Kidney capillary endothelial cell (primary cell): ENCODE data around the gene TMEM161A.

ENCODE experiments used
- DNase-seq: peaks from one replicate; pipeline ENCODE4 v3.0.0-alpha.2; 2018; ENCODE audit warnings: low spot score

TMEM161A gene

DNA sequence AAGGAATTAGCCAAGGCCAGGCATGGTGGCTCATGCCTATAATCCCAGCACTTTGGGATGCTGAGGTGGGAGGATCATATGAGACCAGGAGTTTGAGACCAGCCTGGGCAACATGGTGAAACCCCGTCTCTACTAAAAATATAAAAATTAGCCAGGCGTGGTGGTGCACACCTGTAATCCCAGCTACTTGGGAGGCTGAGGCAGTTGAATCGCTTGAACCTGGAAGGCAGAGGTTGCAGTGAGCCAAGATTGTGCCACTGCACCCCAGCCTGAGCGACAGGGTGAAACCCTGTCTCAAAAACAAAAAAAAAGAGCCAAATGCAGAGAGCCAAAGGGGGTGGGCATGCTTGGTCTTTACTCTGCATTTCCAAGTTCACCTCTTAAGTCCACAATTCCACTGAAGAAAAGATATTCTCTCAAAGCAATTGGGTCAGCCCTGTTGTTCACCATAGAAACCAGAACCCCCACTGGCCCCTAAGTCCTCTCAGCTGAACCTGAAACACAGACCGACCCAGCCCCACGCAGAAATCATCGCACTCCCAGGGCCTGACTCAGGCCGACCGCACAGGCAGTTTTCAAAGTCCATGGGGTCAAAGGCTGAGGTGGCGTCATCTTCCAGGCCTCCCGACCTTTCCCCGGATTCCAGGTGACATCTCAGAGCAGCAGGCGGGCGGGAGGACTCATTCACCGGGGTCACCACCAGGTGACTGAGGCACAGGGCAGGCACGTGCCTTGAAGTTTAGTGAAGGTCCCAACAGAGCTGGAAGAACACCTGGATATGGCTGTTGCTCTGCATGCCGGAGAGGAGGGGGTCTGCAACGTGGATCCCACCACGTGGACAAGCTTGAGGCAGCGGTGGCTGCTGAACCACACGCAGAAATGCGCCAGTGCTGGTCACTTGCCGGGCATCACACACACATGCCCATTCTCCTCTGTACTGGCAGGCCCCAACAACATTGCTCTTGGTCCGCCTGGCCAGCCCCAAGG, 41.3 kb downstream of the TMEM161A start:
- no peak for DNase-seq

DNA sequence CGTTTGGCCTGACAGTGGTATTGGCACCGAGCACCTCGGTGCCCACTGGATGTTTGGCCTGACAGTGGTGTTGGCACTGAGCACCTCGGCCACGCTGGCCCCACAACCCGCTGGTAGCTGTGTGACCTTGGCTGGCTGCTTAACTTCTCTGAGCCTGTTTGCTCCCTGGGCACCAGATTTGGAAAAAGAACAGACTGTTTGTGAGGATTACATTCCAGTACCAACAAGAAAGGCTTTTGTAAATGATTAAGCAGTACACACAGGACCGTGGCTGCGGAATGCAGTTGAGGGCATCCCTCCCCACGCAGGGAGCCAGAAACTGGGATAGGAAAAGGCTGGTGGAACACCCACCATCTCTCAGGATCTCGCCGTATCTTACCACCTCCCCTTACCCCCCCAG, 42.6 kb downstream of the TMEM161A start:
- no peak for DNase-seq

DNA sequence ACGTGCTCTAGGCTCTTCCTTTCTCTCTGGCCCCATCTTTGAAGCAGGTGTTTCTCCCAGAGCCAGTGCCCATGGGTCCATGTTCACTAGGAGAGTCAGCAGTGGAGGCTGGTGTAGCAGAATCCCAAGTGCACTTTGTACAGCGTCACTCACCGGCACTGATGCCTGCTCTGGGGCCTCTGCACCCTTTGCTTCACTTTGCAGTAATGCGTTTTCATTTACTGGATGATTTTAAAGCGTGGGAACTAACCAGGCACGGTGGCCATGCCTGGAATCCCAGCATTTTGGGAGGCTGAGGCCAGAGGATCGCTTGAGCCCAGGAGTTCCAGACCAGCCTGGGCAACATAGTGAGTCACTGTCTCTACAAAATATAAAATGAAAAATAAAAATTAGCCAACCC, 43.8 kb downstream of the TMEM161A start:
- no peak for DNase-seq

DNA sequence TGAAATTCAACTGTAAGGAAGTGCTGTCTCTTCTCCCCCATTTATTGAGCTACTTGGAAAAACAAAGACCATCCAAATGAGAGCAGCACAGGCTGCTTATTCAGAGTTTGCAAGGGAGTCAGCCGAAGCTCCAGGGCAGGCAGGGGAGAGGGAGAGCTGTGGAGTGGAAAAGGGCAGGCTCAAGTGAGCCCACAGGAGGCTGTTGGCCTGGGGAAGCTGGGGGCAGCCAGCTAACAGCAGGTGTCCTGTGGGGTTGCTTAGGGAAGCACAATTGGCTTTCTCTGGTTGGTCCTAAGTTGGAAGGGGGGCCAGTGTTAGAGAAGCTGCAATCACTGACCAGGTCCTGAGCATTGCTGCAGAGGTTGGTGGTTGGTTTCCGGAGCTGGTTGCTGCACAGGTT, 50.6 kb downstream of the TMEM161A start:
- DNase-seq = no peak

- no peak for DNase-seq
Observed at GRCh38 chr19:19083413-19084178, 54.7 kb downstream of the TMEM161A start.

- DNase-seq = no peak
Observed at GRCh38 chr19:19081642-19082151, 56.6 kb downstream of the TMEM161A start.

- DNase-seq = no peak
Observed at GRCh38 chr19:19079571-19079970, 58.7 kb downstream of the TMEM161A start.

GRCh38 chr19:19078801-19079200, 59.5 kb downstream of the TMEM161A start:
- no peak for DNase-seq

DNA sequence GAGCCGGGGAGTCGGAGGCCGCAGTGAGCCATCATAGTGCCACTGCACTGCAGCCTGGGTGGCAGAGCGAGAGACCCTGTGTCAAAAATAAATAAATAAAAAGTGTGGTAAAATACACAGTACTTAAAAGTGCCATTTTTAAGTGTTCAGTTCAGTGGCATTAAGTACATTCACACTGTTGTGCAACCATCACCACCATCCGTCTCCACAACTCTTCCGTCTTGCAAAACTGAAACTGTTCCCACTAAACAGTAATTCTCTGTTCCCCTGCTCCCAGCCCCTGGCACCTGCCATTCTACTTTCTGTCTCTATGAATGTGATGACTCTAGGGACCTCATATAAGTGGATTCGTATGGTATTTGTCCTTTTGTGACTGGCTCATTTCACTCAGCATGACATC, 61.2 kb downstream of the TMEM161A start:
- no peak for DNase-seq

DNA sequence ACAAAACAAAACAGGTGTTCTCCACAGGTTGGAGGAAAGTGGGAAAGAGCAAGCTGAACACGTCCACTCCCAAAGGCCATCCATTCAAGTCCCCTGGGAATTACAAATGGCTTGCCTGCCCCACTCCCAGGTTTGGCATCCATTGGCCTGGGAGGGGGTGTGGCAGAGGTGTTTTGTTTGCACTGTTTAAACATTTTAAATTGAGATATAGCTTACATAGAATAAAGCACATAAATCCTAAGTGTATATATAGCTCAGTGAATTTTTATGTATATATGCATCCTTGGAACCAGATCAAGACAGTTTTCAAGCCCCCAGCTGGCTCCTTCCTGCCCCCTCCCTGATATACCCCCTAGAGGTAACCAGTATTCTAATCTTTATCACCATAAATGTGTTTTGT, 61.8 kb downstream of the TMEM161A start:
- DNase-seq = no peak

DNA sequence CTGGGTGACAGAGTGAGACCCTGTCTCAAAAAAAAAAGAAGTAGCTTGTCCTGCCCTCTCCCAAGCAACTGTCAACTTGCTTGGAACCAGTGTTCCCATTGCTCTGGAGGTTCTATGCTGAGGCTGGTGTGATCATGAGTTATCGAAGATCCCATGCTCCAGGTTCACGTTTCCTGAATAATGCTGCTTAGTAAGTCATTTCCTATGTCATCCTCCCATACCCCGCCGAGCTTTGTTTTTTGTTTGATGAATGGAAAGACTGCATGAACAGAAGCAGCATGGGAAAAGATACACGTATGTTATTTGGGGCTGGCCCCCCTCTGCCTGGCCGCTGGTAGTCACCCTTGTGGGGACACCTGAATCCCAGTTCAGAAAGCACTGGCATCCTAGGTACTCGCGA, 63.2 kb downstream of the TMEM161A start:
- no peak for DNase-seq

GRCh38 chr19:19074196-19074882, 63.9 kb downstream of the TMEM161A start:
- no peak for DNase-seq

- no peak for DNase-seq
Observed at GRCh38 chr19:19071897-19072296, 66.4 kb downstream of the TMEM161A start.
